HepG2 (cell line): ENCODE data around the gene CYP26A1. TPM values are rescaled to one million over a fixed set of nuclear protein-coding genes. Genes with fewer than 3 reads are reported as not detected.

Experiments used
- ATAC-seq: fragments of 200-7000 bp; cut with Tn5 transposase; 3 replicates; pipeline ENCODE4 v1.9.1; 2020; ENCODE audit warnings: mild to moderate bottlenecking, moderate library complexity
- BruUV-seq: library from RNA; stranded (reverse); fragments of 400-500 nt; replicated peaks from 2 replicates; lab custom pipeline; 2021; lab: Mats Ljungman, UMichigan
- CTCF ChIA-PET: fragments of 300-600 bp; formaldehyde crosslinking; extraction: SDS; loops from one replicate; lab custom pipeline; 2021; ENCODE audit warnings: low total read pairs, inconsistent platforms, low intra/inter-chr PET ratio; lab: Yijun Ruan, JAX
- POLR2A ChIA-PET: fragments of 350-600 bp; sonication (Branson Sonifier 250); formaldehyde crosslinking; loops from one replicate; lab custom pipeline; 2020; ENCODE audit warnings: antibody characterized with exemption, inconsistent platforms; lab: Yijun Ruan, JAX
- DNase-seq: peaks from one replicate; pipeline ENCODE4 v3.0.0-alpha.2; 2015; ENCODE audit warnings: low spot score
- FAIRE-seq: peaks from 3 replicates; lab custom pipeline; 2011; peaks lifted over from hg19 to GRCh38; lab: Jason Lieb, UNC
- H2AFZ ChIP-seq: one replicate; pipeline ENCODE4 v1.6.1; 2011; ENCODE audit warnings: low read length, inconsistent platforms
- H3K27ac ChIP-seq: fragments of 300-600 bp; 3 replicates; pipeline ENCODE4 v1.8.0; 2011; ENCODE audit warnings: mixed run types, mild to moderate bottlenecking, mixed read lengths, low read length, inconsistent platforms; ENCODE audit not compliant: insufficient read depth; ENCODE audit errors: extremely low read length
- H3K27me3 ChIP-seq, 2 experiments: fragments of 200-600 bp in 1 of 2; 2 replicates in 1 of 2; 3 replicates in 1 of 2; pipeline versions ENCODE4 v1.6.0 to v1.8.0; 2011; ENCODE audit warnings: low read length in 2 of 2, mild to moderate bottlenecking in 2 of 2, moderate library complexity in 2 of 2, inconsistent platforms in 1 of 2; ENCODE audit not compliant: insufficient read depth in 2 of 2, control insufficient read depth in 1 of 2
- H3K36me3 ChIP-seq, 2 experiments: fragments of 200-600 bp in 1 of 2; replicated peaks in 1 of 2; 2 replicates in 1 of 2; 3 replicates in 1 of 2; pipeline versions ENCODE4 v1.5.1 to v1.8.0; 2011; ENCODE audit warnings: low read length in 2 of 2, inconsistent platforms in 1 of 2; ENCODE audit not compliant: insufficient read depth in 2 of 2, control insufficient read depth in 1 of 2
- H3K4me1 ChIP-seq: 2 replicates; pipeline ENCODE4 v1.5.1; 2012; ENCODE audit warnings: low read length, inconsistent platforms; ENCODE audit not compliant: insufficient read depth
- H3K4me2 ChIP-seq: 2 replicates; pipeline ENCODE4 v1.6.0; 2011; ENCODE audit warnings: low read depth, low read length, inconsistent platforms
- H3K4me3 ChIP-seq, 3 experiments: fragments of 200-600 bp in 1 of 3; sonication (generic), shearing (Covaris generic) in 1 of 3; replicated peaks in 1 of 3; 2 replicates each; pipeline ENCODE4 v1.5.1; 2011 to 2016; ENCODE audit warnings: low read length in 3 of 3, inconsistent platforms in 2 of 3, low read depth in 2 of 3, mild to moderate bottlenecking in 2 of 3, control low read depth in 1 of 3, mixed read lengths in 1 of 3; ENCODE audit not compliant: insufficient read depth in 1 of 3
- H3K79me2 ChIP-seq: one replicate; pipeline ENCODE4 v1.6.1; 2011; ENCODE audit warnings: low read length, inconsistent platforms; ENCODE audit not compliant: insufficient read depth
- H3K9ac ChIP-seq: 2 replicates; pipeline ENCODE4 v1.6.0; 2011; ENCODE audit warnings: mild to moderate bottlenecking, low read depth, low read length, inconsistent platforms; ENCODE audit not compliant: insufficient read depth
- H3K9me3 ChIP-seq: 2 replicates; pipeline ENCODE4 v1.5.1; 2012; ENCODE audit warnings: mild to moderate bottlenecking, low read length
- H4K20me1 ChIP-seq: 2 replicates; pipeline ENCODE4 v1.6.0; 2011; ENCODE audit warnings: inconsistent platforms, mild to moderate bottlenecking, low read length, moderate library complexity; ENCODE audit not compliant: insufficient read depth
- AKAP8 ChIP-seq: sonication (generic); formaldehyde crosslinking; IDR thresholded peaks from 2 replicates; pipeline ENCODE4 v1.5.1; 2020; ENCODE audit warnings: mild to moderate bottlenecking, missing genetic modification reagents
- GABPB1 ChIP-seq: IDR thresholded peaks from 2 replicates; pipeline ENCODE4 v1.6.1; 2016; ENCODE audit warnings: mild to moderate bottlenecking, missing genetic modification reagents, moderate library complexity, missing compliant biosample characterization
- LBX2 ChIP-seq: sonication (generic); formaldehyde crosslinking; IDR thresholded peaks from 2 replicates; pipeline ENCODE4 v1.5.0; 2020; ENCODE audit warnings: missing genetic modification reagents, mild to moderate bottlenecking, borderline replicate concordance
- POGK ChIP-seq: sonication (generic); formaldehyde crosslinking; conservative IDR thresholded peaks from 2 replicates; pipeline ENCODE4 v1.8.0; 2022; ENCODE audit warnings: mild to moderate bottlenecking, moderate library complexity, missing genetic modification reagents
- SNAPC4 ChIP-seq: sonication (generic); formaldehyde crosslinking; IDR thresholded peaks from 2 replicates; pipeline ENCODE4 v1.4.0; 2020; ENCODE audit warnings: mild to moderate bottlenecking, missing genetic modification reagents
- SOX5 ChIP-seq: IDR thresholded peaks from 2 replicates; pipeline ENCODE4 v1.6.1; 2016; ENCODE audit warnings: borderline replicate concordance
- ZNF234 ChIP-seq: sonication (generic); formaldehyde crosslinking; conservative IDR thresholded peaks from 2 replicates; pipeline ENCODE4 v1.5.1; 2020; ENCODE audit warnings: mild to moderate bottlenecking, missing genetic modification reagents
- ZNF644 ChIP-seq: IDR thresholded peaks from 2 replicates; pipeline ENCODE4 v1.6.1; 2016; ENCODE audit warnings: low read depth
- ZNF674 ChIP-seq: sonication (generic); formaldehyde crosslinking; IDR thresholded peaks from 2 replicates; pipeline ENCODE4 v1.5.0; 2020; ENCODE audit warnings: low read depth, mild to moderate bottlenecking, missing genetic modification reagents
- ZNF790 ChIP-seq: sonication (generic); formaldehyde crosslinking; IDR thresholded peaks from 2 replicates; pipeline ENCODE4 v1.8.0; 2022; ENCODE audit warnings: missing genetic modification reagents, mild to moderate bottlenecking, borderline replicate concordance
- ZNF878 ChIP-seq: sonication (generic); formaldehyde crosslinking; IDR thresholded peaks from 2 replicates; pipeline ENCODE4 v1.8.1; 2023; ENCODE audit warnings: mild to moderate bottlenecking, missing genetic modification reagents, moderate library complexity
- WGBS: methylation state at CpG from one replicate; pipeline ENCODE4 v1.1.6; 2017; ENCODE audit warnings: low lambda C conversion rate; 5-methylcytosine and 5-hydroxymethylcytosine counted together
- in situ Hi-C: cut with HindIII; loops from 2 replicates; pipeline ENCODE4 v1.10.0; 2017; ENCODE audit warnings: low pct_unique_long_range_greater_than_20kb; ENCODE audit not compliant: extremely low pct_ligation_motif_present
- intact Hi-C: fragments of 100-400 bp; cut with micrococcal nuclease; formaldehyde crosslinking; loops from one replicate; pipeline ENCODE4 v1.10.0; 2022; ENCODE audit not compliant: unreplicated experiment
- polyA plus RNA-seq, 8 experiments: library from polyadenylated mRNA; depleted of rRNA in 3 of 8; stranded (reverse) in 7 of 8; unstranded in 1 of 8; fragments of >200 nt; fragmentation: Illumina TruSeq in 4 of 8; extraction: Trizol in 4 of 8; gene quantifications; 2 replicates each; pipeline versions ENCODE4 v1.2.1 to v1.2.3, GENCODE V29; 2011 to 2016; ENCODE audit warnings: low read depth in 4 of 8, missing spikeins in 1 of 8, mixed read lengths in 1 of 8; ENCODE audit not compliant: insufficient read depth in 1 of 8
- total RNA-seq, 5 experiments: library from RNA; depleted of rRNA; stranded (reverse); fragments of >200 nt; fragmentation: Illumina TruSeq; extraction: Trizol; gene quantifications; 2 replicates each; pipeline ENCODE4 v1.2.3, GENCODE V29; 2016; ENCODE audit warnings: low read depth in 1 of 5

The CYP26A1 gene
- total and polyA plus RNA-seq, 2 of the 13 experiments (the other 11 are each of a cell fraction or from before 2014, with no cell fraction given) = 0.15 TPM; not detected in 1

GRCh38 chr10:93076871-93077270, 3.2 kb downstream of the CYP26A1 start:
- DNase-seq (no peak), FAIRE-seq (no peak), ATAC-seq (no peak)
- Histone ChIP-seq H3K79me2 (no peaks in the 10 kb centered on the region), H3K27me3 (peaks cover 9 to 47% of the 10 kb centered on the region in 2 experiments; a peak in 4 of 5 replicates), H3K9ac (no peak overlapping the region), H3K36me3 (no peaks in the 10 kb centered on the region), H2AFZ (no peak overlapping the region), H3K4me3 (no peak overlapping the region), H4K20me1 (no peaks in the 10 kb centered on the region), H3K4me2 (no peak overlapping the region), H3K4me1 (peaks cover 41% of the 10 kb centered on the region), H3K27ac (no peak overlapping the region), H3K9me3 (no peaks in the 10 kb centered on the region)
- CTCF ChIA-PET = no interaction called here
- in situ Hi-C loops = loop anchor here (10.0 kb wide), 1 partner anchor 218 kb away; no protein-coding TSS in a partner anchor
- intact Hi-C loops = loop anchor here (10.0 kb wide), 1 partner anchor 192 kb away; no protein-coding TSS in a partner anchor
- POLR2A ChIA-PET = no interaction called here
- WGBS = 41% methylated on average over 2 of the region's 2 CpGs
- BruUV-seq = no TSS peak
- TF ChIP-seq ZNF674 (no peak), LBX2 (CRISPR knock-in tag) (no peak), ZNF790 (CRISPR knock-in tag) (no peak)

- H3K79me2 ChIP-seq = no peaks in the 10 kb centered on the region
- ATAC-seq (no peak), DNase-seq (no peak), FAIRE-seq (no peak)
- no peak overlapping the region for H3K27ac ChIP-seq
- no peak overlapping the region for H3K4me3 ChIP-seq
- no TSS peak for BruUV-seq
- in situ Hi-C loops (loop anchor here (10.0 kb wide), 1 partner anchor 217 kb away; no protein-coding TSS in a partner anchor), intact Hi-C loops (loop anchor here (10.0 kb wide), 1 partner anchor 193 kb away; no protein-coding TSS in a partner anchor)
- H2AFZ ChIP-seq = no peak overlapping the region
- H4K20me1 ChIP-seq = no peaks in the 10 kb centered on the region
- H3K27me3 ChIP-seq = peaks cover 6 to 38% of the 10 kb centered on the region in 2 experiments; a peak in 4 of 5 replicates
- no peak overlapping the region for H3K4me2 ChIP-seq
- no peak overlapping the region for H3K9ac ChIP-seq
- CTCF ChIA-PET = interaction anchor here (1.0 kb wide), 1 partner anchor 274 kb away, joined by 3 read pairs; no protein-coding TSS in a partner anchor
- POLR2A ChIA-PET = no interaction called here
- H3K9me3 ChIP-seq = no peaks in the 10 kb centered on the region
- no peaks in the 10 kb centered on the region for H3K36me3 ChIP-seq
- WGBS = 25% methylated on average over 5 of the region's 5 CpGs
- H3K4me1 ChIP-seq = peaks cover 43% of the 10 kb centered on the region
- TF ChIP-seq SNAPC4 (CRISPR knock-in tag) = no peak
- no peak for TF ChIP-seq ZNF234 (CRISPR knock-in tag)
- no peak for TF ChIP-seq ZNF644
- TF ChIP-seq POGK (CRISPR knock-in tag) = no peak
- no peak for TF ChIP-seq ZNF878 (CRISPR knock-in tag)
- TF ChIP-seq SOX5 = no peak
- no peak for TF ChIP-seq GABPB1
- no peak for TF ChIP-seq AKAP8 (CRISPR knock-in tag)
Observed at GRCh38 chr10:93077860-93078337, 4.2 kb downstream of the CYP26A1 start.
